ENCODE measurements around the gene MAPK1IP1L. TPM values are rescaled to one million over a fixed set of nuclear protein-coding genes. Genes with fewer than 3 reads are reported as not detected.

Gene MAPK1IP1L
- polyA plus RNA-seq, 5 donors = 72.5 to 91.3 (median 88.1) TPM

Other genes starting within 250 kb of the MAPK1IP1L start
- 1 to 10 TPM; 5.6 to 8.1 (median 6.0) TPM for gene GCH1, start 148.8 kb upstream of the MAPK1IP1L start, polyA plus RNA-seq (ENCODE audit: insufficient read depth in 1 of 5, insufficient read length in 5 of 5, low replicate concordance in 1 of 5)
- 10 to 100 TPM; 11.8 to 25.4 (median 19.2) TPM for gene WDHD1, start 24.5 kb upstream of the MAPK1IP1L start, polyA plus RNA-seq (ENCODE audit: insufficient read depth in 1 of 5, insufficient read length in 5 of 5, low replicate concordance in 1 of 5)
- 10 to 100 TPM; 10.9 to 18.5 (median 13.4) TPM for gene SOCS4, start 24.4 kb upstream of the MAPK1IP1L start, polyA plus RNA-seq (ENCODE audit: insufficient read depth in 1 of 5, insufficient read length in 5 of 5, low replicate concordance in 1 of 5)
- 10 to 100 TPM; 43.2 to 63.4 (median 45.7) TPM for gene LGALS3, start 77.6 kb downstream of the MAPK1IP1L start, polyA plus RNA-seq (ENCODE audit: insufficient read depth in 1 of 5, insufficient read length in 5 of 5, low replicate concordance in 1 of 5)
- 10 to 100 TPM; 14.7 to 65.2 (median 29.7) TPM for gene DLGAP5, start 139.9 kb downstream of the MAPK1IP1L start, polyA plus RNA-seq (ENCODE audit: insufficient read depth in 1 of 5, insufficient read length in 5 of 5, low replicate concordance in 1 of 5)
- 10 to 100 TPM; 28.1 to 43.2 (median 36.9) TPM for gene FBXO34, start 219.8 kb downstream of the MAPK1IP1L start, polyA plus RNA-seq (ENCODE audit: insufficient read depth in 1 of 5, insufficient read length in 5 of 5, low replicate concordance in 1 of 5)